GM23338 (cell line): ENCODE data around the gene CTNNA2. TPM values are rescaled to one million over a fixed set of nuclear protein-coding genes. Genes with fewer than 3 reads are reported as not detected.

Experiments
- ATAC-seq: fragments of 200-7000 bp; cut with Tn5 transposase; 3 replicates; pipeline ENCODE4 v1.9.1; 2020
- DNase-seq: peaks from one replicate; pipeline ENCODE4 v3.0.0-alpha.2; 2015; ENCODE audit warnings: low spot score
- H2AFZ ChIP-seq: fragments of 200-600 bp; sonication (generic); 2 replicates; pipeline ENCODE4 v1.8.0; 2016; ENCODE audit warnings: antibody characterized with exemption, mild to moderate bottlenecking, moderate library complexity
- H3F3A ChIP-seq: fragments of 200-600 bp; sonication (generic); replicated peaks from 2 replicates; pipeline ENCODE4 v1.8.0; 2017; ENCODE audit warnings: antibody characterized with exemption, mixed run types, low read depth
- H3K27ac ChIP-seq: fragments of 200-600 bp; sonication (generic); 2 replicates; pipeline ENCODE4 v1.6.1; 2016; ENCODE audit warnings: low read depth
- H3K27me3 ChIP-seq: fragments of 200-600 bp; sonication (generic); 2 replicates; pipeline ENCODE4 v1.8.0; 2016; ENCODE audit warnings: mild to moderate bottlenecking, mixed run types, moderate library complexity; ENCODE audit not compliant: insufficient read depth
- H3K36me3 ChIP-seq: fragments of 200-600 bp; sonication (generic); 2 replicates; pipeline ENCODE4 v1.8.0; 2016; ENCODE audit warnings: mild to moderate bottlenecking; ENCODE audit not compliant: insufficient read depth
- H3K4me1 ChIP-seq: fragments of 200-600 bp; sonication (generic); 2 replicates; pipeline ENCODE4 v1.8.0; 2016; ENCODE audit warnings: mild to moderate bottlenecking, moderate library complexity; ENCODE audit not compliant: insufficient read depth
- H3K4me2 ChIP-seq: fragments of 200-600 bp; sonication (generic); 2 replicates; pipeline ENCODE4 v1.7.1; 2017; ENCODE audit warnings: mixed run types
- H3K4me3 ChIP-seq: fragments of 200-600 bp; sonication (generic); 2 replicates; pipeline ENCODE4 v1.6.1; 2016; ENCODE audit warnings: mixed run types
- H3K79me2 ChIP-seq: fragments of 200-600 bp; sonication (generic); replicated peaks from 2 replicates; pipeline ENCODE4 v1.8.0; 2017; ENCODE audit warnings: mild to moderate bottlenecking; ENCODE audit not compliant: insufficient read depth
- H3K9me2 ChIP-seq: fragments of 200-600 bp; sonication (generic); 2 replicates; pipeline ENCODE4 v1.8.0; 2017; ENCODE audit not compliant: insufficient read depth
- H4K20me1 ChIP-seq: fragments of 200-600 bp; sonication (generic); replicated peaks from 2 replicates; pipeline ENCODE4 v1.8.0; 2017; ENCODE audit warnings: mild to moderate bottlenecking; ENCODE audit not compliant: insufficient read depth
- H3K27ac Mint-ChIP-seq: 2 replicates; pipeline ENCODE4 v1.8.0; 2020; ENCODE audit warnings: inconsistent platforms, mild to moderate bottlenecking, moderate library complexity, mixed read lengths
- H3K27me3 Mint-ChIP-seq: 3 replicates; pipeline ENCODE4 v1.8.0; 2022; ENCODE audit warnings: low read depth, mild to moderate bottlenecking, moderate library complexity, mixed read lengths, inconsistent platforms; ENCODE audit not compliant: insufficient read depth, poor library complexity
- H3K36me3 Mint-ChIP-seq: 3 replicates; pipeline ENCODE4 v1.8.0; 2021; ENCODE audit warnings: low read depth, mild to moderate bottlenecking, inconsistent platforms, moderate library complexity, mixed read lengths
- H3K4me1 Mint-ChIP-seq: 3 replicates; pipeline ENCODE4 v1.8.0; 2020; ENCODE audit warnings: mild to moderate bottlenecking, inconsistent platforms, mixed read lengths
- H3K4me3 Mint-ChIP-seq: 3 replicates; pipeline ENCODE4 v1.8.0; 2021; ENCODE audit warnings: moderate library complexity, mild to moderate bottlenecking, inconsistent platforms, mixed read lengths
- H3K9me3 Mint-ChIP-seq: 3 replicates; pipeline ENCODE4 v1.8.0; 2020; ENCODE audit warnings: moderate library complexity, mild to moderate bottlenecking, inconsistent platforms, mixed read lengths
- CREB1 ChIP-seq: fragments of 250-450 bp; sonication (Bioruptor Pico); IDR thresholded peaks from 2 replicates; pipeline ENCODE4 v1.5.0; 2020; ENCODE audit warnings: low read depth, mild to moderate bottlenecking, moderate library complexity
- CTCF ChIP-seq, 2 experiments: fragments of 200-600 bp in 1 of 2; sonication (generic) in 1 of 2; conservative IDR thresholded peaks; 2 replicates each; pipeline versions ENCODE4 v1.5.1 to v1.6.1; 2016 to 2017; ENCODE audit warnings: antibody characterized with exemption in 2 of 2, low read depth in 2 of 2, mild to moderate bottlenecking in 2 of 2, moderate library complexity in 1 of 2
- ETS1 ChIP-seq: IDR thresholded peaks from 2 replicates; pipeline ENCODE4 v1.6.1; 2016; ENCODE audit warnings: antibody characterized with exemption
- EZH2 ChIP-seq: fragments of 200-600 bp; sonication (generic); IDR thresholded peaks from one replicate; pipeline ENCODE4 v1.8.0; 2017; ENCODE audit warnings: antibody characterized with exemption, mild to moderate bottlenecking, low read depth; ENCODE audit not compliant: unreplicated experiment
- EZH2phosphoT487 ChIP-seq: fragments of 200-600 bp; sonication (generic); IDR thresholded peaks from one replicate; pipeline ENCODE4 v1.8.1; 2018; ENCODE audit warnings: antibody characterized with exemption; ENCODE audit not compliant: unreplicated experiment
- JUNB ChIP-seq: IDR thresholded peaks from one replicate; pipeline ENCODE4 v1.6.1; 2016; ENCODE audit warnings: antibody characterized with exemption; ENCODE audit not compliant: unreplicated experiment
- NANOG ChIP-seq: IDR thresholded peaks from 2 replicates; pipeline ENCODE4 v1.6.1; 2016; ENCODE audit warnings: antibody characterized with exemption, borderline replicate concordance
- POLR2AphosphoS5 ChIP-seq: IDR thresholded peaks from 2 replicates; pipeline ENCODE4 v1.6.1; 2016; ENCODE audit warnings: antibody characterized with exemption, low read depth
- REST ChIP-seq: IDR thresholded peaks from one replicate; pipeline ENCODE4 v1.6.1; 2018; ENCODE audit warnings: antibody characterized with exemption; ENCODE audit not compliant: unreplicated experiment
- STAT1 ChIP-seq: IDR thresholded peaks from one replicate; pipeline ENCODE4 v1.6.1; 2016; ENCODE audit warnings: antibody characterized with exemption; ENCODE audit not compliant: unreplicated experiment
- ZNF114 ChIP-seq: fragments of 250-450 bp; sonication (Bioruptor Pico); IDR thresholded peaks from 2 replicates; pipeline ENCODE4 v1.5.0; 2020; ENCODE audit warnings: mild to moderate bottlenecking, moderate library complexity
- ZNF331 ChIP-seq: fragments of 250-450 bp; sonication (Bioruptor Pico); IDR thresholded peaks from 2 replicates; pipeline ENCODE4 v1.5.0; 2020; ENCODE audit warnings: low read depth, mild to moderate bottlenecking, moderate library complexity
- ZNF462 ChIP-seq: fragments of 250-450 bp; sonication (Bioruptor Pico); IDR thresholded peaks from 2 replicates; pipeline ENCODE4 v1.5.0; 2020; ENCODE audit warnings: mild to moderate bottlenecking, moderate library complexity
- polyA plus RNA-seq: library from polyadenylated mRNA; unstranded; fragments of >200 nt; fragmentation: Nextera tagmentation; extraction: Ambion mirVana; gene quantifications from 2 replicates; pipeline ENCODE4 v1.2.1, GENCODE V29; 2016
- total RNA-seq: library from RNA; depleted of rRNA; stranded (reverse); fragments of >200 nt; shearing (Covaris generic); gene quantifications from 2 replicates; pipeline ENCODE4 v1.2.3, GENCODE V29; 2014

CTNNA2 gene
- total and polyA plus RNA-seq, 2 experiments from 2014 or later: 6.4 to 15.6 TPM

- H3K4me1 ChIP-seq: 0 out of 2 replicates have a peak, but pooled peaks cover 4% of the 10 kb centered on the region
- Mint-ChIP-seq H3K9me3 (no peaks in the 10 kb centered on the region), H3K27ac (no peak overlapping the region), H3K36me3 (no peaks in the 10 kb centered on the region), H3K4me1 (peaks cover 7% of the 10 kb centered on the region; the same call in 2 of the 3 replicates), H3K27me3 (no peaks in the 10 kb centered on the region), H3K4me3 (no peak overlapping the region)
- H3K9me2 ChIP-seq: peaks cover 21% of the 10 kb centered on the region; the same call in 1 of the 2 replicates
- no peaks in the 10 kb centered on the region for H3K36me3 ChIP-seq
- ATAC-seq: no peak
- H2AFZ ChIP-seq: no peak overlapping the region
- H3F3A ChIP-seq: no peaks in the 10 kb centered on the region
- H3K79me2 ChIP-seq: no peaks in the 10 kb centered on the region
- no peaks in the 10 kb centered on the region for H4K20me1 ChIP-seq
- no peak for TF ChIP-seq JUNB
- TF ChIP-seq ZNF114 (CRISPR knock-in tag): no peak
- TF ChIP-seq ZNF462 (CRISPR knock-in tag): no peak
- TF ChIP-seq ZNF331 (CRISPR knock-in tag): no peak
- TF ChIP-seq POLR2AphosphoS5: no peak
- TF ChIP-seq REST: no peak
- TF ChIP-seq NANOG: no peak
- no peak for TF ChIP-seq EZH2
- no peak for TF ChIP-seq CREB1 (CRISPR knock-in tag)
- no peak for TF ChIP-seq ETS1
- no peak for TF ChIP-seq STAT1
- TF ChIP-seq EZH2phosphoT487: no peak
- TF ChIP-seq CTCF (conservative IDR thresholded peaks at IDR 0.05; ENCODE audit: low read depth in 2 of 2): no peak
- no peaks in the 10 kb centered on the region for H3K27me3 ChIP-seq
- no peak overlapping the region for H3K4me2 ChIP-seq
- no peak overlapping the region for H3K4me3 ChIP-seq
- DNase-seq: no peak
- H3K27ac ChIP-seq: no peak overlapping the region
Observed at GRCh38 chr2:80169811-80170594, 657.2 kb downstream of the CTNNA2 start.
